GM21515 (cell line): Measurements from ENCODE around the gene CTCF.

Experiments used
- ATAC-seq: cut with Tn5 transposase; IDR thresholded peaks from one replicate; pipeline ENCODE4 v1.9.1; 2021; ENCODE audit not compliant: unreplicated experiment

CTCF gene

GRCh38 chr16:67594256-67594915, 32.1 kb downstream of the CTCF start:
- ATAC-seq = no peak

DNA sequence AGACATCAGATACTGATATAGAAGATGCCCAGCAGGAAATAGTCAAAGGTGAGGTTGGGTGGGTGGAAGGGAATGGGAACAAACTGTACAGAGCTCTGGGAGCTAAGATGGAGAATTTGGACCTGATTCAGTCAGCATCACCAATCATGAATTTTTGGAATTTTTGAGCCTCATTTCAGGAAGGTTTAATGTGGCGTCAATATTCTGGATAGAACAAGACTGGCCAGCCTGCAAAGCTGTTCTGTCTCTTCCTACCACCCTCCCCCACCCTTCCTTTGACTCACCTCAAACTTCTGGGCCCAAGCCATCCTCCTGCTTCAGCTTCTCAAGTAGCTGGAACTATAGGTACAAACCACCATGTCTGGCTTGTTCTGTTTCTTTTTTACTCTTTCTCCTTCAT, 32.6 kb downstream of the CTCF start:
- ATAC-seq = no peak

DNA sequence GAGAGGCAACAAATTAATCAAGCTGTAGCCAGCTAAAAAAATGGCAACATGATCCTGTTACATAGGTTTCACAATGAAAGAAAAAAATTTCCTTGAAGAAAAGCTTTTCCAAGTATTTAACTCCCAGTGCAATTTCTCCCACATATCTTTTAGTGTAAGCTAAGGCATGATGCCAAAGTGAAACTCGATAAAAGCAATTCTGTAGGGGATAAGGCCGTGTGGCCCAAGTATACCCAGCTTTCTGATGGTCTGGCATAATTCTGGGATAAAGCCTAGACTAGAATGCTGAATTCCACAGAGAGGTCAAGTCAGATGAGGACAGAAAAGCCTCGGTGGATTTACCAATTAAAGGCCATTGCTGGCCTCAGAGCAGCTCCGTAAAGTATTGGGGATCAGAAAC, 36.2 kb downstream of the CTCF start:
- no peak for ATAC-seq

GRCh38 chr16:67605641-67606040, 43.3 kb downstream of the CTCF start:
- ATAC-seq = no peak

GRCh38 chr16:67606632-67607031, 44.3 kb downstream of the CTCF start:
- ATAC-seq = no peak

DNA sequence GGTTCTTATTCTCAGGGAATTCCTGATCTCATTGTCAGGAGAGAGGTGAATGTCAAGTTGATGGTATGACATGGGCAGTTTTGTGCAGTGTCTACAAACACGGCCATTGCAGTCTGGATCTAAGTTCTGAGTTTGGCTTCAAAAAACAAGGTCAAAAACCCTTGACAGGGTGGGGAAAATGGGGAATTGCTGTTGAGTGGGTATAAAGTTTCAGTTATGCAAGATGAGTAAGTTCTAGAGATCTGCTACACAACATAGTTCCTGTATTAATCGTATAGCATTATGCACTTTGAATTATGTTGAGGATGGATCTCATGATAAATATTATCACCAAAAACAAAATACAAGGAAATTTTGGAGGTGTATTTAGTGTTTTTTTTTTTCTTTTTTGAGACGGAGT, 46.0 kb downstream of the CTCF start:
- no peak for ATAC-seq

GRCh38 chr16:67613808-67614207, 51.5 kb downstream of the CTCF start:
- no peak for ATAC-seq

- no peak for ATAC-seq
Observed at GRCh38 chr16:67628216-67628615, 65.9 kb downstream of the CTCF start.

DNA sequence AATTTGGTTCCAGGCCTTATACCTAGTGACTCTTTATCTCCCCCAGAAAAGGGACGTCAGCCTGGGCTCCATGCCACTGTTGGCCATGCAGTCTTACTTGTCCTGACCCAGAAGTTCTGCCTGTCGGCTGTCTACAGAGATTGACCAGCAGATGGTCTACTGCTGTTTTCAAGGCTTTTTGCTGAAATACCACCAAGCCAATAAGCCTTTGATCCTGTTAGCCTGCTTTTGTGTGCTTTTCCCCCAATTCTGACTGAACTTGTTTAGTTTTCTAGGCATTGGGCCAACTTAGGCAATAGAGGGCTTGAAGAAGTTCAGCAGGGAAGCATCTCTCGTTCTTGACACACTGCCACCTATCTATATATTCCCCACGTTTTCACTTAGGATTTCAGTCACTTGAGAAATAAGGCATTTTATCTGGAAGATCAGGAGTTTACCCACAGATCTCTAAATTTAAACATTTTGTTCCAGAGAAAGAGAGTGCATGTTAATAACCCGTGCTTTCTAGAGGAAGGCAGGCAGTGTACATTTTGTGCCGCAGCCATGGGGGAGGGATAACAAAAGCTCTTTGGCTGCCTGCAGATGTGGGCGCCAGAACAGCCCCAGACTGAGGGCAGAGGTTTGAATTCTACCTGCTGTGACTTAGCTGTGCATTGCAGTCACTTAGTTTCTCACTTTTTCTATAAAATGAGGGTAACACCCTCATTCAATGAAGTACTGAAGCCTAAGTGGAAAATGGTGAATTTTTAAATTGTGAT, 70.3 kb downstream of the CTCF start:
- no peak for ATAC-seq

DNA sequence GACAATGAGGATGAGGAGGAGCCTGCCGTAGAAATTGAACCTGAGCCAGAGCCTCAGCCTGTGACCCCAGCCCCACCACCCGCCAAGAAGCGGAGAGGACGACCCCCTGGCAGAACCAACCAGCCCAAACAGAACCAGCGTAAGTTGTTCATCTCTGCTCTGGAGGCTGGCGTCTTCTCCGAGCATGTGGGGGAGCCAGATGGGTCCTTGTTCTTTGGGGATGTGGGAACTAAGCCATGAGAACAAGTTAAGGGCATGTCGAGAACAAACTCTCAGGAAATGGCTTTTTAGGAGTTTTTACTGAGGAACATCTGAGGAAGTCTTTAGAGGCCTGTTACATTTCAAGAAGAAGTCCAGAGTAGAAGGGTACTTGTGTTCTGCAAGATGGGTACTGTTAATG, 74.4 kb downstream of the CTCF start:
- ATAC-seq = no peak

DNA sequence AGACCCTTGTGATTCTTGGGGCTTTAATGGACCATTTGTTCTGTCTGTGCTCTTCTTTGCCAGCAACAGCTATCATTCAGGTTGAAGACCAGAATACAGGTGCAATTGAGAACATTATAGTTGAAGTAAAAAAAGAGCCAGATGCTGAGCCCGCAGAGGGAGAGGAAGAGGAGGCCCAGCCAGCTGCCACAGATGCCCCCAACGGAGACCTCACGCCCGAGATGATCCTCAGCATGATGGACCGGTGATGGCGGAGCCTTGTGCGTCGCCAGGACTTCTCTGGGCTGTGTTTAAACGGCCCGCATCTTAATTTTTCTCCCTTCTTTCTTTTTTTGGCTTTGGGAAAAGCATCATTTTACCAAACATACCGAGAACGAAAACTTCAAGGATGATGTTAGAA, 75.3 kb downstream of the CTCF start:
- ATAC-seq = no peak

GRCh38 chr16:67641779-67642708, 79.7 kb downstream of the CTCF start:
- no peak for ATAC-seq

DNA sequence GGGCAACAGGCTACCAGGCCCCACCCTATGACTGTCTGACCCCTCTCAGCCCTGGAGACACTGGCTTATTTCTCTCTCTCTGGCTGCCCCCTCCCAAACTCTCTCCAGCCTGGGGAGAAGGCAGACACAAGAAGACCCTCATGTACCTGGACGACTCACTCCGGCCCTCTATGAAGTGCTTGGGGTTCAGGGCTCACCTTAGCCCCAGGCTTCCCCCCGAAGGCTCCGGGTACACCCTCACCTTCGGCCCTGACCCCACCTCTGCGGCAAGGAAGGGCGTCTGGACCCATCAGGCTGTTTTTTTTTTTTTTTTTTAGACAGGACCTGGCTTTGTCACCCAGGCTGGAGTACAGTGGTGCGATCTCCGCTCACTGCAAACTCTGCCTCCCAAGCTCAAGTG, 81.7 kb downstream of the CTCF start:
- no peak for ATAC-seq

- ATAC-seq = no peak
Observed at GRCh38 chr16:67645397-67646121, 83.2 kb downstream of the CTCF start.

- ATAC-seq = no peak
Observed at GRCh38 chr16:67647111-67647651, 84.9 kb downstream of the CTCF start.

GRCh38 chr16:67647681-67648080, 85.4 kb downstream of the CTCF start:
- no peak for ATAC-seq

- no peak for ATAC-seq
Observed at GRCh38 chr16:67648088-67648763, 85.9 kb downstream of the CTCF start.

DNA sequence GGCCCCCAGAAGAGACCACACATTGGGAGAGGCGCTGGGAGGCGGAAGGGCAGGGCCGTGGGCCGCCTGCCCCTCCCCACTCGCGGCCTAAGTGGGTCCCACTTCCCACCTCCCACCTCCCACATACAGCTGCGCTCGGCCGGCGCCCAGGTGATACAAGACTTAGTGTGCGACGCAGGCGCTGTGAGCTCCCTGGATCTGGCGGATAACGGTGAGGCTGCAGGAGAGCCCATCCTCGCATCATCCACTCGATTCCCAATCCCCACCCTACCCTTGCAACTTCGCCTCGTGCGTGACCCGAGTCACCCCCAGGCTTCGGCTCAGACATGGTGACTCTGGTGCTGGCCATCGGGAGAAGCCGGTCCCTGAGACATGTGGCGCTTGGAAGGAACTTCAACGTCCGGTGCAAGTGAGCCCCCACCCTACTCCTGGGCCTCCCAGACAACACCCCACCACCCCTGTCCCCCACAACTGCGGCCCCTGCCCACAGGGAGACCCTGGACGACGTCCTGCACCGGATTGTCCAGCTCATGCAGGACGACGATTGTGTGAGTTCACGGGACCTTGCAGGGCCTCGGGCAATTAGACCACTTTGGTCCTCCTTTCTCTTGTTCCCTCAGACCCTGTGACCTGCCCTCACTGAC, 86.6 kb downstream of the CTCF start:
- no peak for ATAC-seq

DNA sequence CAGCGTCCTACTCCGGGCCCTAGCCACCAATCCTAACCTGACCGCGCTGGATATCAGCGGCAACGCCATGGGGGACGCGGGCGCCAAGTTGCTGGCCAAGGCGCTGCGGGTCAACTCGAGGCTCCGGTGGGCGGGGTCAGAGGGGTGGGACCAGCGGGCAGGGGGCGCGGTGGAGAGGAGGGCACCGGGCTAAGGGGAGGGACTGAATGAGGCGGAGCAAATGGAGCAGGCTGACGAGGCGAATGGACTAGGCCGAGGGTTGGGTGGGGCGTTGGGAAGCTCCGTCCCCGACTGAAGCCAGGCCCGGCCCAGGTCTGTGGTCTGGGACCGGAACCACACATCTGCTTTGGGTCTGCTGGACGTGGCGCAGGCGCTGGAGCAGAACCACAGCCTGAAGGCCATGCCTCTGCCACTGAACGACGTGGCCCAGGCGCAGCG, 87.2 kb downstream of the CTCF start:
- ATAC-seq = no peak

DNA sequence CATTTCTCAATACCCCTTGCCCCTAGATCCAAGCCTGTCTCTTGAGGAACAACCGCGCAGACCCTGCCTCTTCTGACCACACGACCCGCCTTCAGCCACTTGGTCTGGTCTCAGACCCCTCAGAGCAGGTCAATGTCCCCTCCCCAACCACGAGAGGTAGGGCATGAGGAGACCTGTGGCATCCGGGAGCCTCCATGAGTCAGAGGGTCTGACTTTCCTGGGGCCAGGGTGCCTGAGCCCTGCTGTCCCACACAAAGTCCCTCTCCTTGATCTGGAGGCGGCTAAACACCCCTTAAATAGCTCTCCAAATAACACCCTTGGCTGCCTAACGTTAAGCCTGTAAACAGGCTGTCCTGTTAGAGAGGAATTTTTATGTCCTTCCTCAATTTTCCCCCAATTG, 87.7 kb downstream of the CTCF start:
- no peak for ATAC-seq
